ENCODE results near the gene ZNF544.

Gene ZNF544

DNA sequence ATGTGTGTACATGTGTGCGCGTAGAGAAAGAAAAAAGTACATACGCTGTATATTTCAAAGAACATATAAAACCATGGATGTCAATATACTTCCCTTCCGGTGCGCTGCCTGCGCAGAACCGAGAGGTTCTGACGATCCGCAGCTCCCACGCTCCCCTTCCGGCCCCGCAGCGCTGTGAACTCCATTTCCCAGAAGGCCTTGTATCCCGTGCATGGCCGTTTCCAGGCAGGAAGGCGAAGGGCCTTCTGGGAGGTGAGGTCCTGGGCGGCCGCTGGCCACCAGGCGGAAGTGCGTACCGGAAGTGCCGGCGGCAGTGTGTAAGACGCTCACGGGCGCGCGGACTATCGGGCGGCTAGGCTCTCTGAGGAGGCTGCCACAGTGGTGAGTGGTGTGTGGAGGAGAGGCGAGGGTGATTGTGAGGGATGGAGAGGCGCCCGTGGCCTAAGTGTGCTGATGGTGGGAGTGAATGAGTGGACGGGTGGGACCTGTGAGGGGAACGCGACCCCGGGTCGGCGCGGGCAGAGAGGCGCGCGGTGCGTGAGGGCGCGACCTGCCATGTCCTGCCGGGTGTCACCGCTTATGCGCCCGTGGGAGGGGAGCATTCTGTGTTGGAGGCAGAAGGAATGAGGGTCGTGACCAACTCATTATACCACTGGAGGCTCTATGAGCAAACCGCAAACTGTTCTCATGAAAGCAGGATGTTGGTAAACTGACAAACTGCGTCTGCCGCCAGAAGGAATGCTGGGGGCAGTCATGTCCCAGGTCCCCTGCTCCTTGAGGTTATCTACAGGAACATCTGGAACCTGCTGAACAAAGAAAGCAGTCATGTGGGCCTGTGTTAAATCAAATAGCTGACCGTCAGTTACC is 76.6 kb downstream of the ZNF544 start, which contains the start of gene ERVK3-1:
TSS of gene ERVK3-1 (plus strand) at position 313 of the 867 bp plus-strand sequence. CDS start 6,792 bp downstream, outside the sequence.
- ATAC-seq: peak; percentile 99
- TF ChIP-seq, protein P1, sequence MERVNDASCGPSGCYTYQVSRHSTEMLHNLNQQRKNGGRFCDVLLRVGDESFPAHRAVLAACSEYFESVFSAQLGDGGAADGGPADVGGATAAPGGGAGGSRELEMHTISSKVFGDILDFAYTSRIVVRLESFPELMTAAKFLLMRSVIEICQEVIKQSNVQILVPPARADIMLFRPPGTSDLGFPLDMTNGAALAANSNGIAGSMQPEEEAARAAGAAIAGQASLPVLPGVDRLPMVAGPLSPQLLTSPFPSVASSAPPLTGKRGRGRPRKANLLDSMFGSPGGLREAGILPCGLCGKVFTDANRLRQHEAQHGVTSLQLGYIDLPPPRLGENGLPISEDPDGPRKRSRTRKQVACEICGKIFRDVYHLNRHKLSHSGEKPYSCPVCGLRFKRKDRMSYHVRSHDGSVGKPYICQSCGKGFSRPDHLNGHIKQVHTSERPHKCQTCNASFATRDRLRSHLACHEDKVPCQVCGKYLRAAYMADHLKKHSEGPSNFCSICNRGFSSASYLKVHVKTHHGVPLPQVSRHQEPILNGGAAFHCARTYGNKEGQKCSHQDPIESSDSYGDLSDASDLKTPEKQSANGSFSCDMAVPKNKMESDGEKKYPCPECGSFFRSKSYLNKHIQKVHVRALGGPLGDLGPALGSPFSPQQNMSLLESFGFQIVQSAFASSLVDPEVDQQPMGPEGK (CRISPR knock-in tag; IDR thresholded peaks at IDR 0.05; ENCODE audit: borderline replicate concordance): no peak
- TF ChIP-seq BACH2 (CRISPR knock-in tag; IDR thresholded peaks at IDR 0.05; ENCODE audit: borderline replicate concordance): no peak
- no peak for TF ChIP-seq SNAI2 (CRISPR knock-in tag; IDR thresholded peaks at IDR 0.05)
- TF ChIP-seq OSR1 (CRISPR knock-in tag; IDR thresholded peaks at IDR 0.05): no peak
- no peak for TF ChIP-seq ZNF70 (CRISPR knock-in tag; IDR thresholded peaks at IDR 0.05)
- no peak for TF ChIP-seq TOX (CRISPR knock-in tag; IDR thresholded peaks at IDR 0.05; ENCODE audit: borderline replicate concordance)

DNA sequence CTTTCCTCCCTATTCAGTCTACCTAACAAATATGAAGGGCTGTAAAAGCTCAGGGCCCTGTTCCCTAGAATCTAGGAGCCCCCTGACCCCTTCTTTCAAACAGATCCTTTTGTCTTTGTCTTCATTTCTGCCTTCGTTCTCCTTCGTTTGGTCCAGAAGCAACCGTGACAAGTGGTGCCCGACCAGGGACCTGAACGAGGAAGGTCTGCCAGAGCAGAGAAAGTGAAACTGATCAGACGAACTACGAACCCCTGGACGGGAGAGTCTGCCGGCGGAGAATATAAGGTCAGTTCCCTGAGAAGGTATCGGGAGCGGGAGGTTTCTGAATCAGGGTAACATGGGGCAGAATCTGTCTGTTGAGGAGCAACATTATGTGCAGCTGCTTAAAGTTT is 77.2 kb downstream of the ZNF544 start:
- TF ChIP-seq ZC3H10 (CRISPR knock-in tag; IDR thresholded peaks at IDR 0.05): no peak
- TF ChIP-seq, protein P2, sequence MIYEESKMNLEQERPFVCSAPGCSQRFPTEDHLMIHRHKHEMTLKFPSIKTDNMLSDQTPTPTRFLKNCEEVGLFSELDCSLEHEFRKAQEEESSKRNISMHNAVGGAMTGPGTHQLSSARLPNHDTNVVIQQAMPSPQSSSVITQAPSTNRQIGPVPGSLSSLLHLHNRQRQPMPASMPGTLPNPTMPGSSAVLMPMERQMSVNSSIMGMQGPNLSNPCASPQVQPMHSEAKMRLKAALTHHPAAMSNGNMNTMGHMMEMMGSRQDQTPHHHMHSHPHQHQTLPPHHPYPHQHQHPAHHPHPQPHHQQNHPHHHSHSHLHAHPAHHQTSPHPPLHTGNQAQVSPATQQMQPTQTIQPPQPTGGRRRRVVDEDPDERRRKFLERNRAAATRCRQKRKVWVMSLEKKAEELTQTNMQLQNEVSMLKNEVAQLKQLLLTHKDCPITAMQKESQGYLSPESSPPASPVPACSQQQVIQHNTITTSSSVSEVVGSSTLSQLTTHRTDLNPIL (CRISPR knock-in tag; IDR thresholded peaks at IDR 0.05; ENCODE audit: low read depth): no peak
- TF ChIP-seq GLIS3 (CRISPR knock-in tag; IDR thresholded peaks at IDR 0.05): no peak
- no peak for TF ChIP-seq ARNTL (CRISPR knock-in tag; IDR thresholded peaks at IDR 0.05; ENCODE audit: borderline replicate concordance, low read depth)
- TF ChIP-seq, protein P3, sequence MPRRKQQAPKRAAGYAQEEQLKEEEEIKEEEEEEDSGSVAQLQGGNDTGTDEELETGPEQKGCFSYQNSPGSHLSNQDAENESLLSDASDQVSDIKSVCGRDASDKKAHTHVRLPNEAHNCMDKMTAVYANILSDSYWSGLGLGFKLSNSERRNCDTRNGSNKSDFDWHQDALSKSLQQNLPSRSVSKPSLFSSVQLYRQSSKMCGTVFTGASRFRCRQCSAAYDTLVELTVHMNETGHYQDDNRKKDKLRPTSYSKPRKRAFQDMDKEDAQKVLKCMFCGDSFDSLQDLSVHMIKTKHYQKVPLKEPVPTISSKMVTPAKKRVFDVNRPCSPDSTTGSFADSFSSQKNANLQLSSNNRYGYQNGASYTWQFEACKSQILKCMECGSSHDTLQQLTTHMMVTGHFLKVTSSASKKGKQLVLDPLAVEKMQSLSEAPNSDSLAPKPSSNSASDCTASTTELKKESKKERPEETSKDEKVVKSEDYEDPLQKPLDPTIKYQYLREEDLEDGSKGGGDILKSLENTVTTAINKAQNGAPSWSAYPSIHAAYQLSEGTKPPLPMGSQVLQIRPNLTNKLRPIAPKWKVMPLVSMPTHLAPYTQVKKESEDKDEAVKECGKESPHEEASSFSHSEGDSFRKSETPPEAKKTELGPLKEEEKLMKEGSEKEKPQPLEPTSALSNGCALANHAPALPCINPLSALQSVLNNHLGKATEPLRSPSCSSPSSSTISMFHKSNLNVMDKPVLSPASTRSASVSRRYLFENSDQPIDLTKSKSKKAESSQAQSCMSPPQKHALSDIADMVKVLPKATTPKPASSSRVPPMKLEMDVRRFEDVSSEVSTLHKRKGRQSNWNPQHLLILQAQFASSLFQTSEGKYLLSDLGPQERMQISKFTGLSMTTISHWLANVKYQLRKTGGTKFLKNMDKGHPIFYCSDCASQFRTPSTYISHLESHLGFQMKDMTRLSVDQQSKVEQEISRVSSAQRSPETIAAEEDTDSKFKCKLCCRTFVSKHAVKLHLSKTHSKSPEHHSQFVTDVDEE (CRISPR knock-in tag; IDR thresholded peaks at IDR 0.05): no peak
- TF ChIP-seq PPARA (CRISPR knock-in tag; IDR thresholded peaks at IDR 0.05; ENCODE audit: borderline replicate concordance): no peak
- TF ChIP-seq ZNF70 (CRISPR knock-in tag; IDR thresholded peaks at IDR 0.05): no peak
- TF ChIP-seq, protein P1 (CRISPR knock-in tag; IDR thresholded peaks at IDR 0.05; ENCODE audit: borderline replicate concordance): no peak
- no peak for TF ChIP-seq RARB (CRISPR knock-in tag; IDR thresholded peaks at IDR 0.05)
- TF ChIP-seq, protein P4, sequence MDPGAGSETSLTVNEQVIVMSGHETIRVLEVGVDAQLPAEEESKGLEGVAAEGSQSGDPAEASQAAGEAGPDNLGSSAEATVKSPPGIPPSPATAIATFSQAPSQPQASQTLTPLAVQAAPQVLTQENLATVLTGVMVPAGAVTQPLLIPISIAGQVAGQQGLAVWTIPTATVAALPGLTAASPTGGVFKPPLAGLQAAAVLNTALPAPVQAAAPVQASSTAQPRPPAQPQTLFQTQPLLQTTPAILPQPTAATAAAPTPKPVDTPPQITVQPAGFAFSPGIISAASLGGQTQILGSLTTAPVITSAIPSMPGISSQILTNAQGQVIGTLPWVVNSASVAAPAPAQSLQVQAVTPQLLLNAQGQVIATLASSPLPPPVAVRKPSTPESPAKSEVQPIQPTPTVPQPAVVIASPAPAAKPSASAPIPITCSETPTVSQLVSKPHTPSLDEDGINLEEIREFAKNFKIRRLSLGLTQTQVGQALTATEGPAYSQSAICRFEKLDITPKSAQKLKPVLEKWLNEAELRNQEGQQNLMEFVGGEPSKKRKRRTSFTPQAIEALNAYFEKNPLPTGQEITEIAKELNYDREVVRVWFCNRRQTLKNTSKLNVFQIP (CRISPR knock-in tag; IDR thresholded peaks at IDR 0.05; ENCODE audit: borderline replicate concordance, low read depth): no peak
- TF ChIP-seq, protein P5, sequence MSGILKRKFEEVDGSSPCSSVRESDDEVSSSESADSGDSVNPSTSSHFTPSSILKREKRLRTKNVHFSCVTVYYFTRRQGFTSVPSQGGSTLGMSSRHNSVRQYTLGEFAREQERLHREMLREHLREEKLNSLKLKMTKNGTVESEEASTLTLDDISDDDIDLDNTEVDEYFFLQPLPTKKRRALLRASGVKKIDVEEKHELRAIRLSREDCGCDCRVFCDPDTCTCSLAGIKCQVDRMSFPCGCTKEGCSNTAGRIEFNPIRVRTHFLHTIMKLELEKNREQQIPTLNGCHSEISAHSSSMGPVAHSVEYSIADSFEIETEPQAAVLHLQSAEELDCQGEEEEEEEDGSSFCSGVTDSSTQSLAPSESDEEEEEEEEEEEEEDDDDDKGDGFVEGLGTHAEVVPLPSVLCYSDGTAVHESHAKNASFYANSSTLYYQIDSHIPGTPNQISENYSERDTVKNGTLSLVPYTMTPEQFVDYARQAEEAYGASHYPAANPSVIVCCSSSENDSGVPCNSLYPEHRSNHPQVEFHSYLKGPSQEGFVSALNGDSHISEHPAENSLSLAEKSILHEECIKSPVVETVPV (CRISPR knock-in tag; IDR thresholded peaks at IDR 0.05): no peak
- no peak for TF ChIP-seq ZNF8 (CRISPR knock-in tag; IDR thresholded peaks at IDR 0.05)
- TF ChIP-seq BACH2 (CRISPR knock-in tag; IDR thresholded peaks at IDR 0.05; ENCODE audit: borderline replicate concordance): no peak
- TF ChIP-seq TOX (CRISPR knock-in tag; IDR thresholded peaks at IDR 0.05; ENCODE audit: borderline replicate concordance): no peak
- TF ChIP-seq ESRRG (CRISPR knock-in tag; IDR thresholded peaks at IDR 0.05): no peak
- no peak; the same call in 2 of the 3 replicates for ATAC-seq

Measured in SK-N-SH treated with all-trans-retinoic acid at 6 μM for 48 hours (cell line).